NCI-H2171 (cell line): Measurements from ENCODE around the gene SOCS1.
A peak's percentile ranks its signal among the peaks of the same experiment; 100 is the strongest.
"Not testable (repeated sequence)": the region's sequence is repeated elsewhere in the genome, so short reads cannot be mapped to it uniquely, and the experiment has no call there.

Experiments used
- DNase-seq: peaks from one replicate; lab custom pipeline; 2025; lab: John Stamatoyannopoulos, UW

The SOCS1 gene

DNA sequence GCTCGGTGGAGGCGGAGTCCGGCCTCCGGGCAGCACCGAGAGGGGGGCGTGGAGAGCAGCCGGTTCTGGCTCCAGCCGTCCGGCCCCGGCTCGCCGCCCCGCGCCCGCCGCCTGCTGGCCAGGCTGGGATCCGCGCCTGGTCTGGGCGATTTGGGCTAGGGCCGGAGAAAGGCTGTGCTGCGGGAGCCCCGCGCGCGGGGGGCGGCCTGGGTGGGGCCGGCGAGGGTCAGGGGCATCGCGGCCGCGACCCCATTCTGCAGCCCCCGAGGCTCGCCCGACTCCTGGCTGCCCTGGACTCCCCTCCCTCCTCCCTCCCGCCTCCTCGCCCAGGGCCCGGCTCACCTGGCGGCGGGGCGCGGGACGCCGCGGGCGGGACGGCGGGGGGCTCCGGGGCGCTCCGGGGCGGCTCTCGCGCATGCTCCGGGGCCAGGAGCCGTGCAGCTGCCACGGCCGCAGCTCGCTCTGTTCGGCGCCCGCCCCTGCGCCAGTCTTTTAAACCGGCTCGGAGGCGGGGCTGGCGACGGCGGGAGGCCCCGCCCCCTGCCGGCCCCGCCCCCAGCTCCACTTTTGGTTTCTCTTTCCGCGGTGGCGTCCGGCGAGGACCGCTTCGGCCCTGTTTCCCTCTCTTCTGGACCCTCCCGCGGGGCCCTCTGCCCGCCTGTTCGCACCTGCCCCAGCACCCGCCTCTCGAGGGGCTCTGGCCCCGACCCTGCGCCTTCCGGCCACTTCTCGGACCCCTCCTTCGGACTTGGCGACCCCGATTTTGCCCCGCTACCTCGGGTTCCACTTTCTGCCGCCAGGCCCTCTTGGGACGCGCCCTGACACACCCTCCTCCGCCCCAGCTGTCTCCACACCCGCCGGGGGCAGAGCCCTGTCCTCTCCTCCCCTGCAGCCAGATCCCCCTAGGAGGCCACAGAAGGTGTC, at the start of gene SOCS1:
Gene SOCS1, minus strand, starts transcription at position 468 of the 924 bp plus-strand sequence. CDS start 726 bp downstream, outside the sequence.
- DNase-seq: peak; percentile 77

DNA sequence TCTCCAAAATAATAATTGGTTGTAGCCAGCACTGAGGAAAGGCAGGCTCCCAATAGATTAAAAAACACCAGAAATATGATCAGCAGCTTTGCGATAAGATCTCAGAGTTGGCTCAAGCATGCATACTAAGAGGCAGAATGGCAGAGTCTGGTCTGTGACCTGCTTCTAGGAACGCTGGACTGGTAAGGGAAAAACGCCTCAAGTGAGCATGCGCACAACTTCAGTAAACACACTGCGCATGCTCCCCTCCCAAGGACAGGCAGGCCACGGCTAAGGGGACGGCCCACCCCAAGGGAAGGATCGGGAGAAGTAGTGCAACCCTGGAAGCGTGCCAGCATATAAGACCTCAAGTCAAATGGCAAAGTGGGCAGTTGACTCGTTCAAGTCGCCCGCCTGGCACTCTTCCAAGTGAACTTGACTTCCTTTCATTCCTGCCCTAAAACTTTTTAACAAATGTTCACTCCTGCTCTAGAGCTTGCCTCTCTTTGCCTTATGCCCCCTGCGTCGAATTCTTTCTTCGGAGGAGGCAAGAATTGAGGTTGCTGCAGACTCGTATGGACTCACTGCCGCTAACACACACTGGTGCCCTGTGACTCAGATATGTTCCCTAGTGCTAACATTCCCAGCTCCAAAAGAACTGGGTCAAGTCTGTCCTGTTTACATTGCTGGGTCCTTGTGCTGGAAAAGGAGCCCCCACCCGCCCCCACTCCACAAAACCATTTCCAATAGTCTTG, 47.6 kb upstream of the SOCS1 start:
- DNase-seq: peak; percentile 51

DNA sequence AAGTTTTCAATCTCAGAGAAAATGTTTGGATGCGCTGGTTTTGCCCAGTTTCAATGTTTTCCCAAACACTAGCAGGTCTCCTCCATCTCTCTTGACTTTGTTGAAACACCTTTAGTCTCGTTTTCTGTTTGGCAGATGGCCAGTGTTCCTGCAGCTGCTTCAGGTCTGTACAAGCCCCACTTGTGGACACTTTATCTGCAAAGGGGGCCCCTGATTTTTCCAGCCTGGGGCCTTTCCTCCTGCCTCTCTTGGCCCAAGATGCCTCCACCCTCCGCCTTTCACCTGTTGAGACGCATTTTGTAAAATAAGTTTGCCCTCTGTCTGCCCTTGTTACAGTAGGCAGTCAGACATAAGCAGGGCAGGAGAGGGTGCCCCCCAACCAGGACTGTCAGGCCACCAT, 47.0 kb upstream of the SOCS1 start:
- peak; percentile 78 for DNase-seq

DNA sequence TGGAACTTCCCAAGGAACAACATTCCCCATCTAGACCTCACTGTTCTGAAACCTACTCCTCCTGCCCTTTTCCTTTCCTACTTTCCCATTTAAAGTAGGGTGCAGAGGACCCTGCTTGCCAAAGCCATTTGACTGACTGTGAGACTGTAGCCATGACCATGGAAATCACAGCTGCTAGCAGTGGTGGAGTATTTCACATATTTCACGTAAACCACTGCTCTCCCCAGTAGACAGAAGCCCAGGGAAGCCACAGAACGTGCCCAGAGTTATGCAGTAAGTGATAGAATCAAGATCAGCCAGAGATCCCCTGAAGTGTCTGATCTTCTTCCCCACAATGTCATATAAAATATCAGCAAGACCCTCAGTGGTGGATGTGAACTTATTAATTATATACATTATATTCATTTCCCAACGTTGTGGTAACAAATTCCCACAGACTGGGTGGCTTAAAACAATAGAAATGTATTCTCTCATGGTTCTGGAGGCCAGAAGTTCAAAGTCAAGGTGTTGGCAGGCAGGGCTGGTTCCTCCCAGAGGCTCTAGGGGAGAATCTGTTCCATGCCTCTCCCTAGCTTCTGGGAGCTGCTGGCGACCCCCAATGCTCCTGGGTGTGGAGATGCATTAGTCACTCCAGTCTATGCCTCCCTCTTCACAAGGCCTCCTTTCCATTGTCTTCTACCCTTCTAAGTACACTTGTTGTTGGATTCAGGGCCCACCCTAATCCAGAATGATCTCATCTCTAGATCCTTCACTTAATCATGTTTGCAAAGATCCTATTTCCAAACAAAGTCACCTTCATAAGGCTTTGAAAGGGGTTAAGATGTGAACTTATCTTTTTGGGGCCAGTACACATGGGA, 45.9 kb upstream of the SOCS1 start:
- no peak for DNase-seq

- no peak for DNase-seq
These were observed 44.5 kb upstream of the SOCS1 start for GRCh38 chr16:11300560-11300892.

DNA sequence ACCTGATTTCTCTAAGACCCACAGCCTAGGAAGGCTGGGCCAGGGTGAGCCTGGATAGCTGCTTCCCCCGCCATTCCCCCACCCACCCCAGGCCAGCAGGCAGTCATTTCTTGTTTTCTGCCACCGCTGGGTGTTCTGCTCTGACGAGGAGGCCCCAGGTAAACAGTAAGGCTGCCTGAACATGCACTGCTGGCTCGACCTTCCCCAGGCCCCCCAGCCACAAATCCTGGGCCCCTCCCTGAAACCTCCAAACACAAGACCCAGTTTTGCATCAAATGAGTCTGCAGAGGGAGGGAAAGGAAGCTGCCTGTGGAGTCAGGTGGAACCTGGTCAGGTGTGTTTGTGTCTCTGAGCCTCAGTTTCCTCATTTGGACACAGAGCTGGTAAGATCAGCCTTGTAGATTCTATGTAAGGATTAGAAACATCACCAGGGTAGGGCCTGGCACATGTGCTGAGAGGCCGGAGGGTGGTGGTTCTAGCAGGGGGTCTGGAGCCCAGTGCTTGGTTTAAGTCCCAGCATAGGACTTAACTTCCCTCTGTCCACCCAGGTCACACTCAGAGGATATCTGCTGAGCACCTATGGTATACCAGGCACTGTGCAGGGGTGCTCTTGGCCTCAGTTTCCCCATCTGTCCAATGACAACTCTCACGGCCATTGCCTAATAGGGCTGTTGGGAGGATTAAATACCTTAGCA, 44.0 kb upstream of the SOCS1 start:
- DNase-seq: no peak

DNA sequence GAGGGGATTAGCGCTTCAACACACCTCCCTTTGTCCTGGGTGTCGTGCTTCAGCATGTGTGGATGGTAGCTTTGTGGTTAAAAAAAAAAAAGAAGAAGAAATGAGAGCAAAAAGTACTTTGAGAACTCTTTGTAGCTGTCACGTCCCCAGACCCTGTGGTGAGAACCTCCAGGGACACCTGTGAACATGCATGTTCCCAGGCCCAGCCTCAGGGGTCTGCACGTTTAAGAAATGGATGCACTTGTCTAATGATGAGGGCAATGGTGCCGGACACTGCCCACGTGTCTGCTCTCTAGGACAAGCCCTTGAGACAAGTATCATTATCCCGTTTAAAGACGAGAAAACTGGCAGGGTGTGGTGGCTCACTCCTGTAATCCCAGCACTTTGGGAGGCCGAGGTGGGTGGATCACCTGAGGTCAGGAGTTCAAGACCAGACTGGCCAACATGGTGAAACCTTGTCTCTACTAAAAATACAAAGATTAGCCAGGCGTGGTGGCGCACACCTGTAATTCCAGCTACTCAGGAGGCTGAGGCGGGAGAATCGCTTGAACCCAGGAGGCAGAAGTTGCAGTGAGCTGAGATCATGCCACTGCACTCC, 43.0 kb upstream of the SOCS1 start:
- not testable (repeated sequence) for DNase-seq

DNA sequence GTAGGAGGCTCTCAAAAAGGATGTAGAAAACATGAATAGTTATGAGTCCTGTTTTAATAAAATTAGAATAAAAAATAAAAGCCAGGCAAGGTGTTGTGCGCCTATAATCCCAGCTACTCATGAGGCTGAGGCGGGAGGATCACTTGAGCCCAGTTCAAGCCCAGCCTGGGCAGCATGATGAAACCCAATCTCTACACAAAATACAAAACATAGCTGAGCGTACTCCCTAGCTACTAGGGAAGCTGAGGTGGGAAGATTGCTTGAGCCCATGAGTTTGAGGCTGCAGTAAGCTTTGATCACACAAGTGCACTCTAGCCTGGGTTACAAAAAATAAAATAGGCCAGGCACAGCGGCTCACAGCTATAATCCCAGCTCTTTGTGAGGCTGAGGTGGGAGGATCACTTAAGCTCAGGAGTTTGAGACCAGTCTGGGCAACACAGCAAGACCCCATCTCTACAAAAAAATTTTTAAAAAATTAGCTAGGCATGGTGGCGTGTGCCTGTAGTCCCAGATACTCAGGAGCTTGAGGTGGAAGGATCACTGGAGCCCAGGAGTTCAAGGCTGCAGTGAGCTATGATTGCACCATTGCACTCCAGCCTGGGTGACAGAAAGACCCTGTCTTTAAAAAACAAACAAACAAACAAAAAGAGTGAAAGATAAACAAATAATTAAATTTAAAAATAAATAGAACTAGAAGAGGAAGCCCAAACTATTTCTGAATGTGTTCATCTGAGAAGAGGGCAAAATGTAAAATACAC, 42.3 kb upstream of the SOCS1 start:
- no peak for DNase-seq

DNA sequence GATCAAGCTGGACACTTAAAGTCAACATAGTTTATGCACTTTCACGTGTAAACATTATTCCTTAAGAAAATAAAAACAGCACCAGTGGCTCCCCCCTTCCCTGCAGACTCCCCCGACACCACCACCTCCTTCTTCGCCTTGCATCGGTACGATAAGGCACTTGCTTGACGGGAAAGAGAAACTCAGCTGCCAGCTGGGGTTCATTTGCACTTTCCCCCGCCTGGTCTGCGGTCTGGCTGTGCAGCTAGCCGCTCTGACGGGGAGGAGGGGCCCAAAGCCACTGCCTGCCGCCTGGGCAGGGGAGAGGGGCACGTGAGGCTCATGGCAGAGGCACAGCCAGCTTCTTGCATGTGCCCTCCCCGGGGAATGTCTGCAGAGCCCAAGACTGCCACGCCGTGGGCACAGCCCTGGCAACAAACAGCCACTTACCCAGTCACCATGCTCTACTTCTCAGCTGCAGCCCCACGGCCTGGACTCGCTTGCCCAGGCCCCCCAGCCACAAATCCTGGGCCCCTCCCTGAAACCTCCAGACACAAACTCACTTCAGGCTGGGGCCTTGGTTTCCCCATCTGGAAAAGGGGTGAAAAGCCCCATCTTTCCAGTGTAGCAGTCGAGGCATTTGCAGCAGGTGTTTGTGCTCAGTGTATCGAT, 41.6 kb upstream of the SOCS1 start:
- DNase-seq: peak; percentile 86

DNA sequence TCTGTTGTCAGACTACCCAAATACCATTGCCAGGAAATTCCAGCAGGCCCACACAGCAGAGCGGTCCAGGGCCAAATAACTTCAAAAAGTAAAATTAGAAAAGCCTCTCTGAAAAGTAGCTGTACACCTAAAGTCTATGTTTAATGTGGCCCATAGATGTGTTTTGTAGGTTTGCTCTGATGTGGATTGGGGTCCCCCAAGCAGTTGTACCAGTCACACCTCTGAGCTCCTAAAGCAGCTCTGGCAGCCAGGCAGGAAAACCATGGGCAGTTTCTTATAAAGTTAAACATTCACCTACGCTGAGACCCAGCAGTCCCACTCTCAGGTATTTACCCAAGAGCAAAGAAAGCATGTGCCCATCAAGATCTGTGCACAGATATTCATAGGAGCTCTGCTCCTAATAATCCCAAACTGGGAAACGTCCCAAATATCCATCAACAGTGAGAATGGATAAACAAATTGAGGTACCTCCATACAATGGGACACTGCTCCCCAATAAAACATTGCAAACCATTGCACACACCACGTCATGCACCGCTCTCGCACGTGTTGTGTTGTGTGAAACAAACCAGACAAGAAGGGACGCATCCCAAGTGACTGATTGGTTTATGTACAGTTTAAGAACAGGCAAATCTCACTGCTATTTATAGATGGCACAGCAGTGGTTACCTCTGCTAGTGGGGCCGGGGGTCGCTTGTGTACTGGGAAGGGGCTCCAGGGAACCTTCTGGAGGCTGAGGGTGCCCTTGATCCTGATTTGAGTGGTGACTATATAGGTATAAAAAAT, 40.9 kb upstream of the SOCS1 start:
- DNase-seq: no peak

GRCh38 chr16:11296351-11296705, 40.3 kb upstream of the SOCS1 start:
- no peak for DNase-seq

DNA sequence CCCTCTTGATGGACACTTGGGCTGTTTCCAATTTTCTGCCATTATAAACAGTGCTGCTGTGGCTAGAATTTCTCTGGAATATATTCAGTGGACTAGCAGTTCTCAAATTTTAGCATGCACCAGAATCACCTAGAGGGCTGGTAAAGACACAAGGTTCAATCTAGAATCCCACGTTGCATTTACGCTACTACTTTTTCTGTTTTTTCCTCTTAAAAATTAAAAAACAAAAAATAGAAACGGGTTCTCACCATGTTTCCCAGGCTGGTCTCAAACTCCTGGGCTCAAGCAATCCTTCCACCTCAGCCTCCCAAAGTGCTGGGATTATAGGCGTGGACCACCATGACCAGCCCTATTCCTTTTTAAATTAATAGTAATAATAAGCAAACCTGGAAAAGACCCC, 39.7 kb upstream of the SOCS1 start:
- DNase-seq: no peak

DNA sequence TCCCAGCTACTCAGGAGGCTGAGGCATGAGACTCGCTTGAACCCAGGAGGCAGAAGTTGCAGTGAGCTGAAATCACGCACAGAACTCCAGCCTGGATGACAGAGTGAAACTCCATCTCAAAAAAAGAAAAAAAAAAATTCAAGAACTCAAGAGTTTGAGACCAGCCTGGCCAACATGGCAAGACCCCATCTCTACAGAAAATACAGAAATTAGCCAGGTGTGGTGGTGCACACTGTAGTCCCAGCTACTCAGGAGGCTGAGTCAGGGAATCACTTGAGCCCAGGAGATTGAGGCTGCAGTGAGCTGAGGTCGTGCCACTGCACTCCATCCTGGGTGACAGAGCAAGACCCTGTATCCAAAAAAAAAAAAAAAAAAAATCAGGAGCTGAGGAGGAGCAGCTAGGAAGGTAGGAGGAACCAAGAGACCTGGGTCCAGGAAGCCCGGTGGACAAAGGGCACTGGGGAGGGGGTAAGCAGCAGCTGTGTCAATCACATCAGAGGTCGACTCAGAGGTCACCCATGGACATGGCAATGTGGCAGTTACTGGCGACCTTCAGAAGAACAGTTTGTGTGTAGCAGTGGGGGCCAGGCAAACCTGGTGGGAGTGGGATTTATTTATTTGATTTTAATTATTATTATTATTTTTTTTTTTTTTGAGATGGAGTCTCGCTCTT, 36.2 kb upstream of the SOCS1 start:
- DNase-seq: no peak

DNA sequence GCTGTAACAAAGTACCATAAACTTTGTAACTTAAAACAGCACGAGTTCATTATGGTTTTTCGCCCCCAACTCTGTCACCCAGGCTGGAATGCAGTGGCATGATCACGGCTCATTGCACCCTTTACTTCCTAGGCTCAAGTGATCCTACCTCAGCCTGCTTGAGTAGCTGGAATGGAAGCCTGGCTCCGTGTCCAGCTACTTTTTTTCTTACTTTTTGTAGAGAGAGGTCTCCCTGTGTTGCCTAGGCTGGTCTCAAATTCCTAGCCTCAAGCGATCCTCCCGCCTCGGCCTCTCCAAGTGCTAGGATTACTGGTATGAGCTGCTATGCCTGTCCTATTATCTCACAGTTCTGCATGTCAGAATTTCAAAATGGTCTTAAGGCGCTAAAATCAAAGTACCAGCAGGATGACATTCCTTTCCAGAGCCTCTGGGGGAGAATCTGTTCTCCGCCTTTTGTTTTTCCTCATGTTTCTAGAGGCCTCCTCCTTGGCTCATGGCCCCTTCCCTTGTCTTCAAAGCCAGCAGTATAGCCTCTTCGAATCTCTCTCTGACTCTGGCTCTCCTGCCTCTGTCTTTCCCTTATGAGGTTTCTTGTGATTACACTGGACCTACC, 35.2 kb upstream of the SOCS1 start:
- no peak for DNase-seq

GRCh38 chr16:11290102-11290893, 34.3 kb upstream of the SOCS1 start:
- DNase-seq: no peak

DNA sequence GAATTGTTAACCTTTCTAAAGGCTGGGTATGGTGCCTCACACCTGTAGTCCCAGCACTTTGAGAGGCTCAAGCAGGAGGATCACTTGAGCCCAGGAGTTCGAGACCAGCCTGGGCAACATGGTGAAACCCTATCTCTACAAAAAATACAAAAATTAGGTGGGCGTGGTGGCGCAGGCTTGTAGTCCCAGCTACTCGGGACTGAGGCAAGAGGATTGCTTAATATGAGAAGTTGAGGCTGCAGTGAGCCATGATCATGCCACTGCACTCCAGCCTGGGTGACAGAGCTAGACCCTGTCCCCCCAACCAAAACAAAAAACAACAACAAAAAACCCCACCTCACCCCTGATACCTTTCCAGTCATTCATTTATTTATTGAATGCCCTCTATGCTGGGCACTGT, 33.7 kb upstream of the SOCS1 start:
- DNase-seq: not testable (repeated sequence)

DNA sequence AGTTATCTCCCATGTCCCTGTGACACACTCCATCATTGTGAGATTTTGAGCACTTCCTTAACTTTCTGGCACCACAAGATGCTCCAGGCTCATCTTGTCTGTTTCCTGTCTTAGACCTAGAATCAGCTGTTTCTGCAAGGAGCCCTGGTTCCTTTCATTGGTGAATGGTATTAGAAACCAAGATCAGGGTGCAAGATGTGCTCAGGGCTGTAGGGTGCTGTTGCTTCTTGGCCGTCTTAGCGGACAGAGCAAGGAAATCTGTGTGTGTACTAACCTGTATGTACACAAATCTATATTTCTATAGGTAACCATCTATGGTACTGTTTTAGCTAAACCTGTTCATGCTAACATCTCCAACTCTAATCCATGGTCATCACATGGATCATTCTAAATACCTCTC, 33.2 kb upstream of the SOCS1 start:
- no peak for DNase-seq

GRCh38 chr16:11285842-11286241, 29.8 kb upstream of the SOCS1 start:
- no peak for DNase-seq
